Activated CD8-positive, alpha-beta T cell treated with anti-CD3 and anti-CD28 coated beads for 36 hours (primary cell): ENCODE measurements around the gene LRRTM2. TPM values are rescaled to one million over a fixed set of nuclear protein-coding genes. Genes with fewer than 3 reads are reported as not detected.
"Not testable (repeated sequence)": the region's sequence is repeated elsewhere in the genome, so short reads cannot be mapped to it uniquely, and the experiment has no call there.

ENCODE experiments used
- ATAC-seq: fragments of 200-7000 bp; cut with Tn5 transposase; one replicate; pipeline ENCODE4 v1.10.0; 2021; ENCODE audit warnings: mild to moderate bottlenecking, moderate library complexity
- CTCF ChIA-PET: fragments of 350-600 bp; sonication (Branson Sonifier 250); formaldehyde crosslinking; loops from one replicate; lab custom pipeline; 2021; ENCODE audit warnings: antibody characterized with exemption; lab: Charles Lee
- POLR2A ChIA-PET: fragments of 350-600 bp; sonication (Branson Sonifier 250); formaldehyde crosslinking; loops from one replicate; lab custom pipeline; 2021; ENCODE audit warnings: antibody characterized with exemption; lab: Charles Lee
- DNase-seq: peaks from one replicate; pipeline ENCODE4 v3.0.0-alpha.2; 2020
- H3K27ac Mint-ChIP-seq: one replicate; pipeline ENCODE4 v1.8.0; 2021; ENCODE audit warnings: mild to moderate bottlenecking, mixed read lengths
- H3K27me3 Mint-ChIP-seq: one replicate; pipeline ENCODE4 v1.8.0; 2021; ENCODE audit warnings: mixed read lengths
- H3K36me3 Mint-ChIP-seq: one replicate; pipeline ENCODE4 v1.8.0; 2021; ENCODE audit warnings: low read depth, mixed read lengths
- H3K4me1 Mint-ChIP-seq: one replicate; pipeline ENCODE4 v1.8.0; 2021; ENCODE audit warnings: low read depth, mixed read lengths
- H3K4me3 Mint-ChIP-seq: one replicate; pipeline ENCODE4 v1.8.0; 2021; ENCODE audit warnings: mild to moderate bottlenecking, moderate library complexity, mixed read lengths
- H3K9me3 Mint-ChIP-seq: one replicate; pipeline ENCODE4 v1.8.0; 2021; ENCODE audit warnings: mixed read lengths
- CTCF ChIP-seq: fragments of 200-600 bp; IDR thresholded peaks from one replicate; pipeline ENCODE4 v1.8.0; 2022; ENCODE audit warnings: antibody characterized with exemption, mild to moderate bottlenecking
- intact Hi-C: fragments of 100-400 bp; cut with micrococcal nuclease; formaldehyde crosslinking; loops from one replicate; pipeline ENCODE4 v1.10.0; 2022
- total RNA-seq, 2 experiments: library from RNA; stranded (reverse); gene quantifications; one replicate each; pipeline ENCODE4 v1.2.3, GENCODE V29; 2021

The LRRTM2 gene
- total RNA-seq, 2 experiments from 2014 or later = not detected

GRCh38 chr5:138843316-138844124 is 31.6 kb downstream of the LRRTM2 start:
- CTCF ChIA-PET = no interaction called here
- POLR2A ChIA-PET = no interaction called here
- DNase-seq (no peak), ATAC-seq (peak; percentile 49)
- intact Hi-C loops = no loop called here
- Mint-ChIP-seq H3K4me3 (no peak overlapping the region), H3K27me3 (peaks cover 2% of the 10 kb centered on the region), H3K9me3 (no peaks in the 10 kb centered on the region), H3K36me3 (no peaks in the 10 kb centered on the region), H3K27ac (no peak overlapping the region), H3K4me1 (peaks cover 6% of the 10 kb centered on the region)
- no peak for TF ChIP-seq CTCF

DNA sequence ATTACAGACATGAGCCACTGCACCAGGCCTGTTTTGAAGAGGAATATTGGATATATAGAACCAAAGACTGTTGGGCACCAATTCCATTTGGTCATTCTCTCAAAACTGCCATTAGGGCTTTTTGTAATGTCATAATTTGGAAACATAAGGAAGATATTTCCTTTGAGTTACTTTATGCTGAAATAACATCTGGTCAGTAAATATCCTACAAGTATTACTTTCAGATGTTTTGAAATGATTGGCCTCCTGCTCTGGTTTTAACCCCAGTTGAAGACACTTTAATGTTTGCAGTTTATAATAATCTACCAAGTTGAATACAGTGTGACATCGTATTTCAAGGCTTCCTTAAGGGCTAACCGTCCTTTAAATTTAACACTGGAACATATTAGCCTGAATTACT is 33.6 kb downstream of the LRRTM2 start:
- intact Hi-C loops = no loop called here
- Mint-ChIP-seq H3K27me3 (peaks cover 4% of the 10 kb centered on the region), H3K36me3 (no peaks in the 10 kb centered on the region), H3K4me1 (peaks cover 6% of the 10 kb centered on the region), H3K27ac (no peak overlapping the region), H3K4me3 (no peak overlapping the region), H3K9me3 (no peaks in the 10 kb centered on the region)
- ChIA-PET CTCF (interaction anchor here (1.0 kb wide), 1 partner anchor 16 kb away, joined by 3 read pairs; no protein-coding TSS in a partner anchor), POLR2A (no interaction called here)
- no peak for TF ChIP-seq CTCF
- ATAC-seq (no peak), DNase-seq (no peak)

GRCh38 chr5:138840103-138840502 is 35.0 kb downstream of the LRRTM2 start:
- CTCF ChIA-PET = interaction anchor here (1.4 to 2.1 kb wide), 2 partner anchors 14 to 51 kb away, joined by 3 to 6 read pairs; no protein-coding TSS in a partner anchor
- Mint-ChIP-seq H3K4me1 (peaks cover 6% of the 10 kb centered on the region), H3K36me3 (no peaks in the 10 kb centered on the region), H3K27me3 (peaks cover 7% of the 10 kb centered on the region), H3K27ac (no peak overlapping the region), H3K9me3 (no peaks in the 10 kb centered on the region), H3K4me3 (no peak overlapping the region)
- no peak for DNase-seq
- no peak for TF ChIP-seq CTCF
- ATAC-seq = no peak
- intact Hi-C loops = no loop called here
- POLR2A ChIA-PET = no interaction called here

DNA sequence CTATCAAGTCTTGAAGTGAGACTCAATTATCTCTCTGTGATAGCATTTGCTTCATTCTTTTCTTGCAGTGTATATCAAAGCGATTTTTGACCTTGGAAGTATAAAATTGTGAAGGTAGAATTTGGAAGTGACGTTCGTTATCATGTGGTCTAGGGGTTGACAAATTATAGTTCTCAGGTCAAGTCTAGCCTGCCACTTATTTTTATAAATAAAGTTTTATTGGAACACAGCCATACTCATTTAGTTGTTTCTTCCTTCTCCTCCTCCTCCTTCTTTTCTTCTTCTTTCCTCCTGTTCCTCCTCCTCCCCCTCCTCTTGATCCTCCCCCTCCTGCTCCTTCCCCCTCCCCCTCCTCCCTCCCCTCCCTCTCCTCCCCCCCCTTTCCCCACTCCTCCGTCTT is 38.0 kb downstream of the LRRTM2 start:
- CTCF ChIA-PET = no interaction called here

DNA sequence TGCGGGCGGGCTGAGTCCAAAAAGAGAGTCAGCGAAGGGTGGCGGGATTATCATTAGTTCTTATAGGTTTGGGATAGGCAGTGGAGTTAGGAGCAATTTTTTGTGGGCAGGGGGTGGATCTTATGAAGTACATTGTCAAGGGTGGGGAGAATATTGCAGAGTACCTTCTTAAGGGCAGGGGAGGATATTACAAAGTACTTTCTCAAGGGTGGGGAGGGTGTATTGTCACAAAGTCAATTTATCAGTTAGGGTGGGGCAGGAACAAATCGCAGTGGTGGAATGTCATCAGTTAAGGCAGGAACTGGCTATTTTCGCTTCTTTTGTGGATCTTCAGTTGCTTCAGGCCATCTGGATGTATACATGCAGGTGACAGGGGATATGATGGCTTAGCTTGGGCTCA is 40.3 kb downstream of the LRRTM2 start:
- H3K4me3 Mint-ChIP-seq, H3K36me3 Mint-ChIP-seq, POLR2A ChIA-PET, intact Hi-C loops, H3K9me3 Mint-ChIP-seq, ATAC-seq, DNase-seq, H3K27me3 Mint-ChIP-seq, H3K27ac Mint-ChIP-seq, H3K4me1 Mint-ChIP-seq: not testable (repeated sequence)
- CTCF ChIA-PET = interaction anchor here (0.8 to 3.2 kb wide), 2 partner anchors 10 to 45 kb away, joined by 3 to 22 read pairs; no protein-coding TSS in a partner anchor

More for the DNA sequence above, 38.0 kb downstream of the LRRTM2 start:
- DNase-seq = no peak
- no peak for TF ChIP-seq CTCF
- Mint-ChIP-seq H3K36me3 (no peaks in the 10 kb centered on the region), H3K4me3 (no peak overlapping the region), H3K27ac (no peak overlapping the region), H3K27me3 (peaks cover 7% of the 10 kb centered on the region), H3K4me1 (no peaks in the 10 kb centered on the region), H3K9me3 (no peaks in the 10 kb centered on the region)
- POLR2A ChIA-PET = no interaction called here
- intact Hi-C loops = no loop called here
- ATAC-seq = no peak
